ENCODE results near the gene TDP1.

TDP1 gene
- total RNA-seq: 3.7 to 30.7 (median 19.3) reads per million in 17 experiments

DNA sequence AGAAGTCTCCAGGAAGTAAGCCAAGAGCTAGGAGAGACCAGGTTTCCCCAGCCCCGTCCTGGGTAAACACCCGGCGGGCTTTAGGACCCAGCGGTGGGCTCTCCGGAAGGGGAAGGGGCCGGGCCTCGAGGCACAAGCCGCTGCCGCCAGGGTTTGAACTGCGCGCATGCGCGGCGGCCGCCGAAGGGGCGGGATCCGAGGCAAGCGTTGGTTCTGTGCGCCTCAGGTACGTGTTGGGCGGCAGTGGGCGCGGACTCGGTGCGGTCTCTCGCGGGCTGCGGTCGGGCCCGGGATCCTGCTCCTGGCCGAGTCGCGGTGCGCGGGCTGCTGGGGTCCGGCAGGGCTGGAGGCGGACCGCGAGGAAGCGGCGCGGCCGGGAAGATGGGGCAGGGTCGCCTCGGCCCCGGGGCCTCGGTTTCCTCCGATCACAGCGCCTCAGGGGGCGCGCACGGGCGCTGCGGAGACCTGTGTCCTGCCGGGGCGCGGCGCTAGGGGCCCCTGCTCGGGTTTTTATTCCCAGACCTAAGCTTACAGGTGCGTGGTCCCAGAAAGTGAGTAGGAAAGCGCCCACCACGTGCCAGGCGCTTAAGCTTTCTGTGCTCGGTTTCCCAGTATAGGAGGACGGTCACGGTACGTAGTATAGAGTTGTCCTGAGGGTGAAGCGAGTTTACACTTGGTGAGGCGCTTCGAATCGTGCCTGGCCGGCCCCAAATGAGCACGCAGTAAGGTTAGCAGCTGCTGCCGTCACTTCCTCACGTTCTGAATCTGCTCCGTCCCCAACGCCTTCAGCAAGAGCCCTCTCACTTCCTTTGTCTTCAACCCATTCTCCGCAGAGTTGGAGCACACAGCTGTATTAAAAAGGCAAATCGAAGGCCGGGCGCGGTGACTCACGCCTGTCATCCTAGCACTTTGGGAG lies at the start of gene TDP1:
TDP1 (plus strand) TSS at position 183 of the 916 bp plus-strand sequence. CDS start 7,188 bp downstream, outside the sequence.
- peak; percentile 96 to 99 (median 98) for DNase-seq

DNA sequence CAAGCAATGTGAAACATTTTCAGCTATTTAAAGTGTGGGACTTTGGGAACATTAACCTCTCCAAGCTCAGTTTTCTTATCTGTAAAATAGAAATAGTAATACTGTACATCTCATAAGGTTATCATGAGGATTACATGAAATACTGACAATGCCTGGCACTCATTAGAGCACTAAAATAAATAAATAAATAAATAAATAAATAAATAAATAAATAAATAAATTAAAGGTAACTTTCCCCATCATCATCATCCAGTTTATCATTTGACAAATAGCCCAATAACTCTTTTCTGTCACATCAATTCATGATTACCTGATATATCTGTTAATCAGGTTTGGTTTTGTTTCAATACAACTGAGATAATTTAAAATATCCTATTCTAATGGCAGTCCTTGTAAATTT lies 49.7 kb upstream of the TDP1 start:
- no peak for DNase-seq

DNA sequence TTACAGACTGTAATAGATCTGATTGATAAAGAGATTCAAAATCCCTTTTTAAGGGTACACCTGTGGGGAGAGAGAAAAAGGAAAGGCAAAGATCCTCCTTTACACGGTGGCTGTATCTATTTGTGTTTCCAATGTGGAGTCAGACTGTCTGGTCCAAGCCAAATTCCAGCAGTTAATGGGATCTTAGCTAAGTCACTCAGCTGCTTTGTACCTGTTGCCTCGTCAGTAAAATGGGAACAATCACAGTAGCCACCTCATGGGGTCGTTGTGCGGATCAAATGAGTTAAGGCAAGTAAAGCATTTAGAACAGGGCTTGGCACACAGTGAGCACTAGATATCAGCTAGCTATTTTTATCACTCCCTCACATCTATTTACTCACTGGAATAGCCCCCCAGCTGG lies 48.1 kb upstream of the TDP1 start:
- DNase-seq: no peak

DNA sequence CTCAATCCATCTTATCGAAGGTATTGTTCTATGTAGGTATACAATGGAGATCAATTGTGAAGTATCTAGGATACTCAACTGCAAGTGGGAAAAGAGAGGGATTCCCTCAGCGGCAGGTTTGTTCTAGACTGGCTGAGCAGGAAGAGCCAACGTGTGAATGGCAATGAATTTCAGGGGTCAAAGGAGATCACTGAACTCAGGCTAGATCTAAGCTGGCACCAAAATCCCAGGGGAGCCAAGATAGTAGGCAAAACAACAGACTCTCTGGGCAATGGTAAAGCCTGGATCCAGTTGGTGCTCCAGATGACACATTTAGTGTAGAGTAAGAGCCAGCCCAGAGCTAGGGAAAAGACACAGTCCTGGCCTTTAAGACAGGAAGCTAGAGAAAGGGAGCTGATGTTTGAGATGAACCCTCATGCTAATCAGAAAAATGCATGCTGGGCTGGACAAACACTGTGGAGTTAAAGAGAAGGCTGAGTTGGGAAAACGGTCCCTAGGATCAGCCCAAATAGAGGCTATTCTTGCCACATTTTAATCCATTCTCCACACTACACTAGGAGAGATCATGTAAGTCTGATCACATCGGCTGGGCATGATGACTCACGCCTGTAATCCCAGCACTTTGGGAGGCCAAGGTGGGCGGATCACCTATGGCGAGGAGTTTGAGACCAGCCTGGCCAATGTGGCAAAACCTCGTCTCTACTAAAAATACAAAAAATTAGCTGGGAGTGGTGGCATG lies 46.8 kb upstream of the TDP1 start:
- DNase-seq: no peak

DNA sequence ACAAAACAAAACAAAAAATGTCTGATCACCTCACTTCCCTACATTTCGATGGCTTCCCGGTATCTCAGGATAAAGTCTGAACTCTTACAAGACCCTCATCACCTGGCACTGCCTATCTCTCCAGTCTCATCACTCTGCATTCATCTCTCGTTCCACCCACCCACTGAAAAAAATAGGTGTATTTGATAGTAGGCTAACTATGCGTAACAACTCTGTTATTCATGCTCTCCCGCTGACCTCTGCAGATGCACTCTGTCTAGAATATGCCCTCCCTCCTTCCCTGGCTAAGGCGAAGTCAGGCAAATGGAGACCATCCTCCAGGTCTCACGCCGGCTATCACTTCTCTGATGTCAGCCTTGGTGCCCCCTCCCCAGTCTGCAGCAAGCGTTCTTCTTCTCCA lies 46.1 kb upstream of the TDP1 start:
- DNase-seq: no peak

DNA sequence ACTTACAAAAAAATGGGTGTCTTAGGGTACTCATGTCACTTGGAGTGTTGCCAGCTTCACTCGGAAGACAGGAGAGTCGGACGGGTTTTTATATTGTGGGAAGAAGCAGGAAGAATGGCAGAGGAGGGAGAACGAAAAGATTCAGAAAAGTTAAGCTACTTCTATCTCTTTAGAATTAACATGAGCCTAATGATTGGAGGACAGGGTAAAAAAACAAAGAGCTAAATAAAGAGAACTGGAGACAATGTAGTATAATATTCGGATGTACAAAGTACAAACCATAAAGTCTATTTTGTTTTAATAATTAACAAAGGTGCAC lies 45.1 kb upstream of the TDP1 start:
- DNase-seq: no peak

DNA sequence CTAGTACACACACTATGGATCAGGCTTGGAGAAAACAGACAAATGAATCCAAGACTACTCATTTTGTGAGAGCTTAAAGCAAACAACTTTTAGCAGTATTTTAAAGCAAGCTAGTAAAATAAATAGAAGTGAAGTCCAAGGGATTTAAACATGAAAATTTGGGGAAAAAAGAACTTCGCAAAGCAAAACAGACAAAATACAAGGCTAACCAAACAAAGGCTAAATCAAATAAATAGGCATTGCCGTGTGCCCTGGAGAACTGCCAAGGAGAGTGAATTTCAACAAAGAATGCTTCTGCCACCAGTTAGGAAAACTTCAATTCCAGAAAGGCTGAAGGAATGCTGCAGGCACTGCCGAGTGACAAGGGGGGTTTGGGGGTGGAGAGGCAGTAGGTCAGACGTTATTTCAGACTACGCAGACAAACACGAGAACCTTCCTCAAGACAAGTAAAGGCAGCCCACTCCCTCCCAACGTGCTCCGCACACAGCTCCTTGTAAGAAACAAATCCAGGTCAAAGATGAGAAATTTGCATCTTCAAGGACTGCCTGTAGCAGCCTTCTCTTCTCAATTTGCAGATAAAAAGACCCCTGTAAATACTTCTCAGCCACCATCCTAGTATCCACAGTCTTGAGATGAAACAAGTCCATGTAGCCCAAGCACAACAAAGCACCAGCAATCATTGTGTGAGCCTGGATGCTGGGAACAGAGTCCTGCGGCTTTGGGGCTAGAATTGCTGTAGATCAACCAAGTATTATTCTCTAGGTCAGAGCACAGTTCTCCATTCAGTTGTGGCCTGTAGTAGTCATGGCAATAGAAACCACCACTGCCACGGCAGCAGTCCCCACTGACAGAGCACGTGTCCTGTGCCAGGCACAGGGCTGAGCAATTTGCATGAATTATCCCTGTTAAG lies 44.5 kb upstream of the TDP1 start:
- peak; percentile 32 to 62 (median 48) for DNase-seq

DNA sequence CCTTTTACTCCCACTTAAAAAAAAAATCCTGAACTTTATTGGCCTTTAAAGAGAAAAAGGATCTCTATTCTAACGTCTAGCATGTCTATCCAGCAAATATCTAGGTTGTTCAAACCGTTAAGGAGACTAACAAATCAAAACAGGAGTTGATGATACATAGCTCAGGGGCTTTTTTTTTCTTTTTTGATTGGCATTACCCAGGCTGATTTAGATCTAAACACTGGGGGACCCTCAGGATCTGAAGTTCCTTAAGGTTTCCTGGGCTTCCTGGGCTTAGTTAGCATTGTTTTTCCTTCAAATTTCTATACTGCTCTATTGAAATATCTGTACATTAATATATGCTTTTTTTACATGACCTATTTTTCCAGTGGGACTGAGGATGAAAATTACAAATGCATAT lies 43.5 kb upstream of the TDP1 start:
- no peak for DNase-seq

DNA sequence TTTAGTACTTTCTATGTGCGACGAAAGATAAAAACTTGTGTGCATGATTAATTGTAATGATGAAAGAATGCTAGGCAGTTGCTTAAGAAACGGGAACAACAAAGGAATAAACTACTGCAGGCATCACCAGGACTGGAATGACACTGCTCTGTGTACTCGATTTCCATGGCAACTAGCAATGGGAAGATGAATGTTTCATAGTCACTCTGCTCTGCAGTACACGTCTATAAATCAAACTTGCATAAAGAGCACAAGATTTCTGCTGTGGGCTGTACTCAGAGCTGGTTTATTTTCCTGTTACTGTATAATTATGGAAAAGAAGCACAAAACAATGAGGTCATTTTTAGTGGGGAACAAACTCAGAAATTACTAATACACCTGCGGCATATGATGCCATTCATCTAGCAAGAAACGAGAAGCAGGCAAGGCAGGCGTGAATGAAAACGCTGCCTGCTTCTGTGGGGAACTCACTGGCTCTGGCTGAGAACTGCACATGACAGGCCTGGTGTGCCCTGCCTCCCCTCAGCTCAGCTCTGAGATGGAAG lies 43.0 kb upstream of the TDP1 start:
- peak; percentile 75 to 97 (median 87) for DNase-seq

DNA sequence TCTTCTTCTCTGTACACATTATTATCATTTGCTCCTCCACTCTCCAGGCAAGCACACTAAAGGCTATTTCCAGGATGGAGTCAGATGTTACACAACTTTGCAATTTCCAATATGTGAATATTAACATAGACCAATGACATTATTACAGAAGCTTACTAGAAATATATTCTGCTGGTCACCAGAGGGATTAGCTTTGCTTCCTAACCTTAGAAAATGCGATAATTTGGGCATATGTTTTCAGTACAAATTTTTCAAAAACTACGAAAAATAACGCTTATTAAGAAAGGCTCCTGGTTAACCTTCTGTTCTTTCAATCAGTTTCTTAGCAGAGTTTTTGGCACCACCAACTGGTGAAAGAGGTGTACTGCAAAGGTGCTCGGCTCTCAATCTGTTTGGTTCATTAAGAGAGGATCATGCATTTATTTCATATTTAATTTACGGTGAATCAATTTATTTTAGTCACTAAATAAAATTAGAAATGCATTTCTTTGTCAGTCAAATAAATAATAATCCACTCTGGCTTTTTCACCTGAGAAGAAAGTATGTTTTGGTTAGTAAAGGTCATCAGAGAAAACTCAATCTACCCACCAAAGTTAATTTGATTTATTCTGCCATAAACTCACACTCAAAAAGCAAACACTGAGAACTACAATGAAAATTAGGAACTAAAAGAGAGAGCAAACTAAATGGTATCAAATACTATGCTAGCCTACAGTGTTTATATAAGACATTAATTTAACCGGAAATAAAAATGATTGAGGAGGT lies 40.4 kb upstream of the TDP1 start:
- peak; percentile 77 to 90 (median 79) for DNase-seq

DNA sequence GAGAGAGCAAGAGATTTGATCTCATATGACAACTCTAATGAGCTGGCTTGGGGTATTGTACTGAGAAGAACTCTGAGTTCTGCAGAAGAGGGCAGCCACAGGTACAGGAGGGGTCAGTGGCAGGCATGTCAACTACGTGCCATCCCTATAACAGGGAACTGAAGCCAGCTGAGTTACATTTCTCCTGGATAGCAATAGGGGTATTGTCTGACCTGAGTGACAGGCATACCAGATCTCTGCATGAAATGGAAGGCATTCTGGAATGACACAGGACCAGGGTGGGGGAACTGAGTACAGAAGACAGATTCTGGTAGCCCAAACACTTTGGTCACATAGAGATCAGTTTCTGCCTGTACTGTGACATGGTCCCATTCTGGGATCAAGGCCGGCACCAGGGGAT lies 37.0 kb upstream of the TDP1 start:
- DNase-seq: no peak

DNA sequence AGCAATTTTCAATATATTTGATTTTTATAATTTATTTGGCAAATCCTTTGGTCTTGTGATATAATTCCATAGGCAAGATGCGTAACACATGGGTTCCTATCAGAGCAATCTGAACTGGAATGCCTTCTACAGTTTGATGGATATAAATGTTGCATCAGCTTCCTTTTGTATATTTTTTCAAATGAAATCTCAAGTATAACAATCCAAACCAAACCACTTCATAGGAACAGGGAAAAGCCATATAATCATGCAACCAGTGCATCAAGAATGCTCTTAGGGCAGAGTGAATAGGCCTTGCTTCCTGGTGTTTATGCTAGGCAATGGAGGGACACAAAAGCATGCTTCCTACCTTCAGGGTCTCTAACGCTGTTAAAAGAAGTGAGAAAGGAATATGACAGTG lies 35.7 kb upstream of the TDP1 start:
- no peak for DNase-seq

DNA sequence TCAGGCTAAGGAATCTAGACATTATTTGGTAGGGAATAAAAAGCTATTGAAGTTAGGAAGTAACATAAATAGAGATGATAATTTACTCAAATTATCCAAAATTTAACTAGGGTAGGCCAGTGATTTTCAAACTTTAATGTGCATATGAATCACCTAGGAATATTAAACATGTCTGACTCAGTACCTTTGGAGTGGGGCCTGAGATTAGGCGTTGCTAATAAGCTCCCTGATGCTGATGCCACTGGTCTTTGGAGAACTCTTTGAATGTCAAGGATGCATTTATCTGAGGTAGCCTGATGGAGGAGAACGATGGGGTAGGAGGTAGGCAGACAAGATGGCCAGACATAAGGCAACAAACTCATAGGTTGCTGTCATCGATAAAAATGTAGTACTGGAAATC lies 34.4 kb upstream of the TDP1 start:
- no peak for DNase-seq

DNA sequence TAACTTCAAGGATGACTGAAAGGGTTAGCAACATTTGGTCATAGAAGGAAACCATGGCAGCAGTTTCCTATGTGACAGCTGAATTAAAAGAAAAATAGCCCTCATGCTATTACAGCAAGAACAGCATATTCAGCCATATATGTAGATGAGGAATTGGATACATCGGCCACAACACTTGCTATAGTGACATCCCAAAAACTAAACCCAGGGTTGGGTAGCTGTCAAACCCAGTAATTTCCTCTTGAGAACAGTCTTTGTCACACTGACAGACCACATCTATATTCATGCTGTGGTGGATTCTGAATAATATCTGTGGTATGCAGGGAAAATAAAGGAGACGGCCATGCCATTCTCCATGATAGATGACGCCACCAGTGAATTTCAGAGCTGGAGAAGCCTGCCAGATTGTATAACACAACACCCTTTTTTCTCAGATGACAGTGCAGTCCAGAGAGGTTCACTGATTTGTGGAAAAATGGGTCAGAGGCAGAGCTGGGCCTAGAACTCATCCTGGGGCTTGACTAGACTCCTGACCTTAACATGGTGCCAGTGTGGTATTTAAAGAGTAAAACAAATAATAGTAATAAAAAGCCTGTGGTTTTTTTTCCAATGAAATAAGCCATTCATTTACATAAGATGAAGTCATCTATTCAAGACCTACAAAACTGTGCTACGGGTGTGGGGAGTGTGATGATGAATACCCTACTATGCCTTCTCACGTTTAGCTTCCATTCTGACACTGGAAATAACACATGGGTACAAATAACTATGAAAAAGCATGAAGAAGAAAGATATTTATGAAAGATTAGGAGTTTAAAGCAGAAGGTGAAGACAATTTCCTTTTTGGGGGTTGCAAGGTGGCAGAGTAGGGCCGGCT lies 33.5 kb upstream of the TDP1 start:
- DNase-seq: no peak

DNA sequence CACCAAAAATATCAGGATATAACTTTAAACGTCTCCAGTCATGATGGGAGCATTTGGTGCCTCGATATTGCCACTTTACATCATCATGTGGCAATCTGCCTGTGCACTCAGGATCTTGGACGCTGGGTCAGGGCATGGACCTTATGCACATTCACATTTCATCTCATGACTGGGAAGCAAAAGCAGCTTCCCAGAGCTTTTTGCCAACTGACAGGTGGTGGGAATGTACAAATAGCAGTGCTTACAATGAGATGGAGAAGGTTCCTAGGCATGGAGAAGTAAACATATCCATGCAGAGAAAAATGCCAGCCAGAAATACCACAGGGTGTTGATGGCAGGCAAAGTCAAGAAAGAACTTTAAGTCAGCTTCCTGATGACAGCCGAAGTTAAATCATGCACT lies 31.5 kb upstream of the TDP1 start:
- no peak for DNase-seq

DNA sequence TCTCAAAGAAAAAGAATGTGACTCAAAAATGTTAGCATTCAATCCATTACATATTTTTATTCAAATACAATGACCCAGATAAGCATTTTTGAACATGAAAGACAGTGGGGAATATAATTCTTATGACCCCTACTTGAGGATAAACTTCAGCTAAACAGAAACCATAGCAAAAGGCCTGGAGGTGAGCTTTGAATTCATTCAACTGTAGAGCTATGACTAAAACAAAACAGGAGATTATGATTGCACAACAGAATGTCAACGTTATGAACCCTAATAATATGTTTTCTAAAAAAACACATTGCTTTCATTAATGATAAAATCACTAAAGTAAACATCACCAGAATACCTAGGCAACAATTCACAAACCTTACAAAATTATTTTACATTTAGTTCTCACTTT lies 29.0 kb upstream of the TDP1 start:
- no peak for DNase-seq

DNA sequence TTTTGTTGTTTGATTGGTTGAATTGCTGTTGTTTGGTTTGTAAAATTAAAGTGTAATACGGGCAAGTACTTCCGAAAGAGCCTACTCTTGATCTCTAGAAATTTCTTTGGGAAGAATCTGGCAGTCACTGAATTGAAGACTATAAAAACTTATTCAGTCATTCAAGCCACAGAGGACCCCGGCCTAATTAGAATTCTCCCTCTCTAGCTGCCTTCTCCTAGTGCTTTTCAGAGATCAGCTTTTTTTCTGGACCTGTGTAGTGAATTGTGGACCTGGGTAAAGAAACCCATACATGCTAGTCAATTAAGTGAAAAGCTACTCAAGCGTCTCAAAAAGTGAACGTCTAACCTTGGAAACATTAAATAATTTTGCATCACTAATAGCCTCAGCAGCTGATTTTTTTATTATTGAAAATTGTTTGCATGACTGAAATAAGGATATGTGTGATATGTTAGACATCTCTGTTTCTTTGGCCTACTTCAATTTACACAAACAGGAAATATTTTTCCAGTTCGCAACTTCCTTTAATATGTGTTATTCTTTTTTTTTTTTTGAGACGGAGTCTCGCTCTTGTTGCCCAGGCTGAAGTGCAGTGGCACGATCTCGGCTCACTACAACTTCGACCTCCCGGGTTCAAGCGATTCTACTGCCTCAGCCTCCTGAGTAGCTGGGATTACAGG lies 28.4 kb upstream of the TDP1 start:
- DNase-seq: no peak

DNA sequence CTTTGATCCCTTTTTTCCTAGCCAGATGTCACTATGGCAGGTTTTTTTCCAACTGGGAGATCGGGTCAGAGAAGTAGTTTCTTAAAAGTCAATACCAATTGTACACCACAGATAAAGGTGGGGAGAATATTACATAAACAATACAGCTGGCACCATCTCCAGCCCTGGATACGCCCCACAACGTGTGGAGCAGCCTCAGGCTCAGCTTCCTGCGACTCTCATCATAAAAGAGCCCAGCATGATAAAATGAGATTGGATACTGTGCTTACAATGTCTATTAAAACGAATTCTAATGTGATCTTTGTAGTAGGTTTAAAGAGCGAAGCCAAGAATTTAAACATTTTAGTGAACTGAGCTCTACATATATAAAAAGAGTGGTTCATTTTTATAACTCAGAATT lies 22.7 kb upstream of the TDP1 start:
- DNase-seq: no peak

DNA sequence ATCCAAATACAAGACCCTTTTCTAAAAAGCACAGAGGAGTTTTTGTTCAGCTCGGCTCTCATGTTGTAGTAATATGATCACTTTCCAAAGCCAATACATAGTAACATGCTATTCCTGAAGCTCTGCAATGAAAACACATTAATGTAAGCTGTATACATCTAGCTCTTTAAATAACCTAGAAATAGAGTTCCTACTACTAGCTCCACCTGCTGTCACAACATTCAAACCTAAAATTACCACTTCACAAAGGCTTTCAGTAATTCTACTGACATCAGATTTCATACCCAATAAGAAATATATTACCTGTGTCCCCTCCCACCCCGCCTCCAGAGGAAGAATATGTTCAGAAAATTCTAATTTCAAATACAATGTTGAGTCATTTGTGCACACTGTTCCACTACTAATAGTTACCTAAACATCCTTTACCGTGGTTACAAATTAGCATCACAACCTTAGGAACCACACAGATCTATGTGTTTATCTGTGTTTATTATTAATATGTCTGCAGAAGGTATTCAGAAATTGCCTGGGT lies 19.0 kb upstream of the TDP1 start:
- no peak for DNase-seq

DNA sequence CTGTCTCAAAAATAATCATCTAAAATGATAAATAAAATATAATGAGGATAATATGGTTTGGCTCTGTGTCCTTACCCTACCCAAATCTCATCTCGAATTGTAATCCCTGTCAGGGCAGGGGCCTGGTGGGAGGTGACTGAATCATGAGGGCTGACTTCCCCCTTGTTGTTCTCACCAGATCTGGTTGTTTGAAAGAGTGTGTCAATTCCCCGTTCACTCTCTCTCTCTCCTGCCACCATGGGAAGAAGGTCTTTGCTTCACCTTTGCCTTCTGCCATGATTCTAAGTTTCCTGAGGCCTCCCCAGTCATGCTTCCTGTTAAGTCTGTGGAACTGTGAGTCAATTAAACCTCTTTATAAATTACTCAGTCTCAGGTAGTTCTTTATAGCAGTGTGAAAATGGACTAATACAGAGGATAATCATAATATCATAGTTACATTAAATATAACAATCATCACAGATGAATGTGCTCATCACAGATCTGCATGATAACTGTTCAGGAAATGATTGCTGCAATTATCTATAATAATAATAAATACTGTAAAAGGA lies 13.8 kb upstream of the TDP1 start:
- peak in 1 of 4 experiments; percentile 7 for DNase-seq
